Measurements from ENCODE around the gene EPAS1.
A peak's percentile ranks its signal among the peaks of the same experiment; 100 is the strongest.

The EPAS1 gene

DNA sequence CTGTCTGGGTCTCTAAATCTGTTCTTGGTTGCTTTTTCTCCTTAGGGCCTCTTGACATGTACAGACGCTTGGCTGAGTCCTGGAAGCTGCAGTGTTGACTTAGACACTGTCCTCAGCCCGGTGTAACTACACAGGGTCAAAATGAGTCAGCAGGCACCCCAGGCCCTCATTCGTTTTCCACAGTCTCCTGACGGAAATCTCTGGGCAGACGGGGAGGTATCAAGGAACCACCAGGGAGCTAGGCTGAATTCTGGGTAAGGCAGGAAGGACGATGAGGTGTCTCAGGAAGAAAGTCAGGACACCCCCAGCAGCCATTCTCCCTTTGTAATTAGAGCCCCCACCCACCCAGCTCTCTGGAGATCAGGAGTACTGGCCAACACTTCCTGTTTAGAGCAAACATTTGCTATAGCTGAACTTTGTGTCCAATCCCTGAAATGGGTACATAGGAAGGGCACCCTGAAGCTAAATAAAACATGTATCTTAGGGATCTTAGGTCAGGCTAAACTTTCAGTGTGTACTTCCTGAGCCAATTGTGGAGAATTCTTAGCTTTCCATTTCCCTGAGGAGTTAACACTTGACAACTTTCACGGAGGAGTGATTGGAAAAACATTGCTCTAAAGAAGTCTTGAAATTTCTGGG is 23.9 kb upstream of the EPAS1 start:
- DNase-seq (ENCODE audit: low read depth in 1 of 2, low spot score in 1 of 2) = no peak

DNA sequence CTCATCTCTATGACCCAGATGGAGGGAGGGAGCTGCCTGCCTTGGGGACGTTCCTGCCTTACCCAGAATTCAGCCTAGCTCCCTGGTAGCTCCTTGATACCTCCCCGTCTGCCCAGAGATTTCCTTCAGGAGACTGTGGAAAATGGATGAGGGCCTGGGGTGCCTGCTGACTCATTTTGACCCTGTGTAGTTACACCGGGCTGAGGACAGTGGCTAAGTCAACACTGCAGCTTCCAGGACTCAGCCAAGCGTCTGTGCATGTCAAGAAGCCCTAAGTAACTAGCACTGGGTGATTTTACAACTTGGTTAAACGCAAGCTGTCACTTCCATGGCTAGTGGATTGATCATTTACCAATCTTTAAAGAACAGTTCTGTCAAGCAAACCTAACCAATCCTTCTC is 23.3 kb upstream of the EPAS1 start:
- no peak for DNase-seq (ENCODE audit: low read depth in 1 of 2, low spot score in 1 of 2)

GRCh38 chr2:46274586-46274985 is 22.6 kb upstream of the EPAS1 start:
- DNase-seq (ENCODE audit: low read depth in 1 of 2, low spot score in 1 of 2) = no peak

GRCh38 chr2:46275995-46276394 is 21.2 kb upstream of the EPAS1 start:
- DNase-seq (ENCODE audit: low read depth in 1 of 2, low spot score in 1 of 2) = no peak

GRCh38 chr2:46276642-46277041 is 20.6 kb upstream of the EPAS1 start:
- DNase-seq (ENCODE audit: low read depth in 1 of 2, low spot score in 1 of 2) = no peak

- DNase-seq (ENCODE audit: low read depth in 1 of 2, low spot score in 1 of 2) = no peak
These were observed 19.6 kb upstream of the EPAS1 start for GRCh38 chr2:46277431-46278190.

DNA sequence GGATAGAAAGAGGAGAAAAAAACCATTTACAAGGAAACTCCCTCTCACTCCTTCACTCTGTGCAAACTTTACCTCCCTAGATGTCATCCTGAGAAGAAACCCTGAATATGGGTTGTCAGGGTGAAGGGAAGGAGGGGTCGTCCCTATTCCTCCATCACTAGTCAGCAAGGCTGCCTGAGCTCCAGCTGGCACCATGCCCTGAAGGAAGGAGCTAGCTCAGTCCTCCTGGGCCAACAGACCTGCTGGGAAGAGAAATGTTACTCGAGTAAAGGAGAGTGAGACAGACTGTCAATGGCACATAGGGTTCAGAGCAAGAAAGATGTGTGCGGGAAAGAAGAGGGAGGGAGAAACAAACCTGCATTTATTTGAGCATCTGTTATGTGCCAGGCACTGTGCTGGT is 18.3 kb upstream of the EPAS1 start:
- DNase-seq (ENCODE audit: low read depth in 1 of 2, low spot score in 1 of 2) = no peak

DNA sequence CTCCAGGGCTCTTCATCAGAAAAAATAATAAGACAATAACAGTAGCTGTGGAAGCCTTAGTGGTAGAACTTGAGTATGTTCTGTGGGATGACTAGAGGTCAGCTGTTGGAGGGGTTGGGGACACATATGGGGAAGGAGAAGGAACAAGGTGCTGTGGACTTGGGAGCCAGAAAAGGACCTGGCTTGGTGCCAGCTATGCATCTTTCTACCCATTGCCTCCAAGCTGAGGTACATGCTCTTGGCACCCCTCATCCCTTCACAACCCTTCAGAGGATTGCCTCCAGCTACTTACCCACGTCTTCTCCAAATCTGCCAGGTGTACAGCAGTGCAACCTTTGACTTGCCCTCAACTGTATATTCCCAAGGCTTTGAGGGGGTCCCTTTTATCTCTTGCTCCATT is 15.3 kb upstream of the EPAS1 start:
- no peak for DNase-seq (ENCODE audit: low read depth in 1 of 2, low spot score in 1 of 2)

- DNase-seq (ENCODE audit: low read depth in 1 of 2, low spot score in 1 of 2) = no peak
These were observed 13.5 kb upstream of the EPAS1 start for GRCh38 chr2:46283693-46284092.

- DNase-seq (ENCODE audit: low read depth in 1 of 2, low spot score in 1 of 2) = no peak
These were observed 12.9 kb upstream of the EPAS1 start for GRCh38 chr2:46284260-46284659.

- no peak for DNase-seq (ENCODE audit: low read depth in 1 of 2, low spot score in 1 of 2)
These were observed 12.4 kb upstream of the EPAS1 start for GRCh38 chr2:46284796-46285195.

DNA sequence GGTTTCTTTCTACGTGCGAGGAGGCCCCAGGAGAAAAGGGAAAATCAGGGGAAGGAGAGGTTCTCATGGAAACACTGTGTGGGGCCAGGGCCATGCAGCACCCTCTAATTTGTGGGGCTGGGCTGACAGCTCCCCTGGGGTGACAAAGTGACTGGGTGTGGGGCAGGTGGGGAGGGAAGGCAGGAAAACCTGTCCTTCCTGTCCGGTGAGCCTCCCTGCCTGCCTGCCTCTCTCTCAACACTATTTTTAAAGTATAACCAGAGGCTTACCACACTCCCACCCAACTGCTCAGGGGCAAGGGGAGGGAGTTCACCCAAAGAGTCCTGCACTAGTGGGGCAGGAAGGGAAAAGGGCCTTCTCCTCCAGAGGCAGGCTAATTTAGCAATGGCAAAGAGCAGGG is 10.5 kb upstream of the EPAS1 start:
- no peak for DNase-seq (ENCODE audit: low read depth in 1 of 2, low spot score in 1 of 2)

DNA sequence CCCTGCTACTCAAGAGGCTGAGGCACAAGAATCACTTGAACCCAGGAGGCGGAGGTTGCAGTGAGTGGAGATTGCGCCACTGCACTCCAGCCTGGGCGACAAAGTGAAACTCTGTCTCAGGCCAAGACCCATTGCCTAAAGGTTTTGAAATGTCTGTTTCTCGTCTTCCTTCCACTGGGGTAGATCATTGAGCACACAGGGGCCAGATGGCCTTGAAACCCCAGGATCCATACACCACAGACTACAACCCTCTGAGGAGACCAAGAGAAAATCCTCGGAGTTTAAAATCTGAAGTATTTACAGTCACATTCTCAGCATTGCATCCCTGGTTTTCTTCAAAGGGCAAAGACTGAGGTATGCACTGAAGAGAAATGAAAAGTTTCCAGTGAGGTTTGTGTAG is 7.1 kb upstream of the EPAS1 start:
- no peak for DNase-seq (ENCODE audit: low read depth in 1 of 2, low spot score in 1 of 2)

DNA sequence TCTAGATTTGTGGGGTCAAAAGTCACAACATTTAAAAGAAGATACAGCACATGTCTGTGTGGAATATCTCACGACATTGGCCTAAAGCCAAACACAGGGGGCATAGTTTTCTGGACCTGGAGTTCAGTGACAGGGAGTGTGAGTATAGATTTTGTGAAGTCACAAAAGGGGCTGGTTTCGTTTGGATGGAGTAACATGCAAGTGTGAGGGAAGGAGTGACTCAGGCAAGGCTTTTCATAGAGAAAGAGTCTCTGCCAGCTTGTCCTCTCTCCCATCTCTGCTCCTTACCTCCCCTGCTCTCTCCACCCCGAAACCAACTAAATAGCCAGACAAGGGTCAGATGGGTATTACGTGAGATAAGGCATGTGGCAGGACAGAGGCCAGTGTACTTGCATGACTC is 3.7 kb upstream of the EPAS1 start:
- DNase-seq (ENCODE audit: low read depth in 1 of 2, low spot score in 1 of 2) = no peak

DNA sequence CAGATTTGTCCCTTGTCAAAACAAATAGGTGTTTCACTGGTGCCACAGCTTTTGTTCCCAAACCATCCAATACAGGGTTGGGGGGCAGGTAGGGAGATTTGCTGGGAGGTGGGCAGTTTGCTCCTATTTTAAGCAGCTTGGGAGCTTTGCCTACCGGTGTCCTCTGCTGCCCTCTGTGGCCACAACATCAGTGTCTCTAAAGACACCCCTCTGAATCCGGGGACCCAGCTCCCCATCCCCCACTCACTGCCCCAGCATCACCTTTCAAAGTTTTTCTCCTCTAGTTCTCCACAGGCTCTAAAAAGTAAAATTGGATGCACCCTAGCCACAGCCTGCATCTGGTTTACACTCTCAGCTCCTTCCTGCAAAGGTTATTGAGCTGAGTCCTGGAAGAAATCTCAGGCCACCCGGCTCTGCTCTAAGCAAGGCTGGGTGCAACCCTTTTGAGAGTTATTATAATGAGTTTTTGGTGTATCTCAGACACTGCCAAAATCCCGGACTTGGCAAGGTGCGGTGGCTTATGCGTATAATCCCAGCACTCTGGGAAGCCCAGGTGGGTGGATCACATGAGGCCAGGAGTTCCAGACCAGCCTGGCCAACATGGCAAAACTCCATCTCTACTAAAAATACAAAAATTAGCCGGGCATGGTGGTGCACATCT is 2.9 kb upstream of the EPAS1 start:
- no peak for DNase-seq (ENCODE audit: low read depth in 1 of 2, low spot score in 1 of 2)

DNA sequence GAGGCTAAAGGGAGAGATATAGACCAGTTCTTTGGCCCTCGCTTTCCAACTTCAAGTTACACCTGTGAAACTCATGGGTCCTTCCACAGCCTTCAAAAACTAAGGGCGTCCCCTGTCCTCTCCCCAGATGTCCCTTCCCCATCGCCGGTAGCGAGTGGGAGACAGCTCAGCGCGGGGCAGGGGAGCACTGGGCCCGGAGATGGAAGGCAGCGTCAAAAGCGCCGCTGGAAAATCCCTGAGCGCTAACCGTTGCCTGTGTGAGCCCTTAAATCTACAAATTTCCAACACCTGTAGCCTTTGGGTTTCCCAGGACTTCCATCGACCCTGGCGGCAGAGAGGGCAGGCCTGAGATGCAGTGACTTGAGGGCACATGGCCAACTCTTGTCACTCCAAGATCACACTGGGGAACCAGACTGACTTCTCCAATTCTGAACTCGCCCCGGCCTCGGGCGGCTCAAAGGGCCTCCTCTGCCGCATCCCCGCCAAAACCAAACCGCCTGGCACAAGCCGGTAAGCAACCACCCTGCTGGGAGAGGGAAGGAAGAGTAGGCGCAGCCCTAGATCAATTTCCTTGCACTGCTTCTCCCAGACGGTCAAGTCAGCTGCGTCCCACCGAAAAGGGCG is 879 bp upstream of the EPAS1 start:
- DNase-seq (ENCODE audit: low read depth in 1 of 2, low spot score in 1 of 2) = no peak

DNA sequence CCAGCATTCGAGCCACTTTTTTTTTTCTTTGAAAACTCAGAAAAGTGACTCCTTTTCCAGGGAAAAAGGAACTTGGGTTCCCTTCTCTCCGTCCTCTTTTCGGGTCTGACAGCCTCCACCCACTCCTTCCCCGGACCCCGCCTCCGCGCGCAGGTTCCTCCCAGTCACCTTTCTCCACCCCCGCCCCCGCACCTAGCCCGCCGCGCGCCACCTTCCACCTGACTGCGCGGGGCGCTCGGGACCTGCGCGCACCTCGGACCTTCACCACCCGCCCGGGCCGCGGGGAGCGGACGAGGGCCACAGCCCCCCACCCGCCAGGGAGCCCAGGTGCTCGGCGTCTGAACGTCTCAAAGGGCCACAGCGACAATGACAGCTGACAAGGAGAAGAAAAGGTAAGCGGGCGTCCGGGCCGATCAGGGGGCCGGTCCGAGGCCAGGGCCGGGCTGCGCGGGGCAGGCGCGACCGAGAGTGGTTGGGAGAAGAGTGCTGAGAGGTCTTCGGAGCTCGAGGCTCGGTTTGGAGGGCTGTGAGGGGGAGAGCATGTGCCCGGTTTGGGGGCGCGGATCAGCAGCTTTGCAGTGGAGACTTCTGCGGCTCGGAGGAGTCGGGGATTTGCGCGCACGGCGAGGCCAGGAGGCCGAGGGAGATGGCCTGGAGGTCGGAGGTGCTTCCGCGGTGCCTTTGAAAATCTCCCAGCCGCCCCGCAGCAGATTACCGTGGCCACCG is 502 bp downstream of the EPAS1 start:
- DNase-seq (ENCODE audit: low read depth in 1 of 2, low spot score in 1 of 2) = peak; percentile 38 to 57

DNA sequence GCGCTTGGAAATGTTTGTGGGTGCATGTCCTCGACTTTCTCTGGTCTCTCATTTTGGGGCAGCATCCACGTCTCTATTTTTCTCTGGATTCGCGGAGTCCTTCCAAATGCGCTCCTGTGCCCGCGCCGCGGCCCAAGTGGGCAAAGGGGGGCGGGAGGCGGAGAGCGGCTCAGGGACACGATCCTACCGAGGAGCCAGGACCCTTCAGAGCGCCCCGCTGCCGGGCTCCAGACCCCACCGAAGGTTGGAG is 990 bp downstream of the EPAS1 start:
- no peak for DNase-seq (ENCODE audit: low read depth in 1 of 2, low spot score in 1 of 2)

GRCh38 chr2:46298522-46299353 is 1.5 kb downstream of the EPAS1 start:
- DNase-seq (ENCODE audit: low read depth in 1 of 2, low spot score in 1 of 2) = no peak

DNA sequence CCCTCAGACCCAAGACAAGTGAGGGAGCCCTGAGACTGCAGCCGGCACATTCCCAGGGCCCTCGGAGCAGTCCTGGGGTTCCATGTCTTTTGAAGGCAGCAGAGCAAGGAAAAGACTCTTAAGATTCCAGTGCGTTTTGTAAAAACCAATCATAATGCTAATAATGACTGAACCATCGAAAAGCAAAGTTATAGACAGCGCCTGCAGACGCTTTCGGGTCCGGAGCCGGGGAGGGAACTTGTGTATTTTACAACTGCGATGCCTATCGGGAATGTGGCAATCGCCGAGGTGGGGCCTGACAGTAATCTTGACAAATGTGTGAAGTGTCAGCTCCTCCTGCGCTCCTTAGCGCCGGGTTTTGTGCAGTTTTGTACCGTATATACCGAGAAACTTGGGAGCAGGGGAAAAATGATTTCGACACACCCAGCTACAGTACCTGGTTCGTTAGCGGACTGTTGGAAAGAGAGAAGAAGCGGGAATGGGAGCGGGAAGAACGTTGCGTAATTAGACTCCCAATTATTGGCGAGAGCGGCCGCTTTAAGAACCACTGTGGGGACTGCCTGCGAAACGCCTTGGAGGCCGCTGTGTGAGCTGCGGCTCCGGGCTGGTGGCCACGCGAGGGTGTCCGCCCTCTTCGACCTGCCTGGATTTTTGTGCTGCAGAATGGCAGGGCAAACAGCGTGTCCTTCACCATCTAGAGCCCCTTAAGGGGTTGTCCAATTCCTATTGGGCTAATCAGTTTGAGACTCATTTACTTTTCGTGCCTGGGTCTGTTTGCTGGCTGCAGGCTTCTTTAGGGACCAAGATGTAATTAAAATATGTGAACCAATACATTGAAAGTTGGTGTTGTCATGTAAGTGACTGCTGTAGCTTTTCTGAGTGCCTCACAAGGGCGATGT is 2.4 kb downstream of the EPAS1 start:
- no peak for DNase-seq (ENCODE audit: low read depth in 1 of 2, low spot score in 1 of 2)
